DND-41 (cell line): Measurements from ENCODE around the gene PPP2R5B.

Source experiments
- ATAC-seq: fragments of 200-7000 bp; cut with Tn5 transposase; 3 replicates; pipeline ENCODE4 v1.9.1; 2021; ENCODE audit warnings: low read depth; ENCODE audit not compliant: insufficient read depth
- DNase-seq: peaks from one replicate; pipeline ENCODE4 v3.0.0-alpha.2; 2020
- H2AFZ ChIP-seq: 2 replicates; pipeline ENCODE4 v1.6.0; 2012; ENCODE audit warnings: low read depth, low read length
- H3K27ac ChIP-seq: 2 replicates; pipeline ENCODE4 v1.5.1; 2012; ENCODE audit warnings: low read length, inconsistent platforms
- H3K27me3 ChIP-seq: fragments of 200-600 bp; sonication (generic); 2 replicates; pipeline ENCODE4 v1.6.0; 2012; ENCODE audit warnings: low read length, mild to moderate bottlenecking, inconsistent platforms; ENCODE audit not compliant: insufficient read depth, poor library complexity
- H3K36me3 ChIP-seq: 2 replicates; pipeline ENCODE4 v1.5.1; 2012; ENCODE audit warnings: low read length, inconsistent platforms; ENCODE audit not compliant: insufficient read depth
- H3K4me1 ChIP-seq: 2 replicates; pipeline ENCODE4 v1.5.1; 2012; ENCODE audit warnings: mild to moderate bottlenecking, low read length; ENCODE audit not compliant: insufficient read depth
- H3K4me2 ChIP-seq: 2 replicates; pipeline ENCODE4 v1.6.0; 2012; ENCODE audit warnings: mild to moderate bottlenecking, moderate library complexity, low read length, inconsistent platforms; ENCODE audit not compliant: insufficient read depth
- H3K4me3 ChIP-seq, 2 experiments: fragments of 200-600 bp in 1 of 2; shearing (Covaris generic) in 1 of 2; 2 replicates each; pipeline ENCODE4 v1.5.1; 2012 to 2016; ENCODE audit warnings: inconsistent platforms in 2 of 2, low read length in 2 of 2, mild to moderate bottlenecking in 2 of 2, low read depth in 1 of 2, moderate library complexity in 1 of 2
- H3K79me2 ChIP-seq: 2 replicates; pipeline ENCODE4 v1.6.0; 2012; ENCODE audit warnings: low read length, inconsistent platforms; ENCODE audit not compliant: insufficient read depth
- H3K9ac ChIP-seq: 2 replicates; pipeline ENCODE4 v1.6.0; 2012; ENCODE audit warnings: low read depth, mild to moderate bottlenecking, inconsistent platforms, low read length, moderate library complexity
- H3K9me3 ChIP-seq: 2 replicates; pipeline ENCODE4 v1.5.1; 2012; ENCODE audit warnings: low read length, moderate library complexity, mild to moderate bottlenecking, inconsistent platforms; ENCODE audit not compliant: insufficient read depth, severe bottlenecking
- H4K20me1 ChIP-seq: 2 replicates; pipeline ENCODE4 v1.6.0; 2012; ENCODE audit warnings: low read length; ENCODE audit not compliant: insufficient read depth
- CTCF ChIP-seq: IDR thresholded peaks from 2 replicates; pipeline ENCODE4 v1.5.1; 2012; ENCODE audit warnings: borderline replicate concordance, low read length, moderate library complexity, mild to moderate bottlenecking; ENCODE audit not compliant: poor library complexity, severe bottlenecking; ENCODE audit errors: extremely low read depth
- EZH2 ChIP-seq: IDR thresholded peaks from 3 replicates; pipeline ENCODE4 v1.6.1; 2012; ENCODE audit warnings: borderline replicate concordance, low read depth, mild to moderate bottlenecking, moderate library complexity, low read length, inconsistent platforms; ENCODE audit not compliant: severe bottlenecking

The PPP2R5B gene

GRCh38 chr11:64919627-64920026, 4.9 kb upstream of the PPP2R5B start:
- Histone ChIP-seq H3K4me2 (no peak overlapping the region), H4K20me1 (0 out of 2 replicates have a peak, but pooled peaks cover 2% of the 10 kb centered on the region), H3K4me3 (no peak overlapping the region), H2AFZ (no peak overlapping the region), H3K27ac (no peak overlapping the region), H3K79me2 (peaks cover 19% of the 10 kb centered on the region), H3K27me3 (no peaks in the 10 kb centered on the region), H3K9ac (no peak overlapping the region), H3K4me1 (peaks cover 47% of the 10 kb centered on the region), H3K36me3 (no peaks in the 10 kb centered on the region), H3K9me3 (no peaks in the 10 kb centered on the region)
- DNase-seq = no peak
- ATAC-seq = no peak
- TF ChIP-seq EZH2 (no peak), CTCF (no peak)

DNA sequence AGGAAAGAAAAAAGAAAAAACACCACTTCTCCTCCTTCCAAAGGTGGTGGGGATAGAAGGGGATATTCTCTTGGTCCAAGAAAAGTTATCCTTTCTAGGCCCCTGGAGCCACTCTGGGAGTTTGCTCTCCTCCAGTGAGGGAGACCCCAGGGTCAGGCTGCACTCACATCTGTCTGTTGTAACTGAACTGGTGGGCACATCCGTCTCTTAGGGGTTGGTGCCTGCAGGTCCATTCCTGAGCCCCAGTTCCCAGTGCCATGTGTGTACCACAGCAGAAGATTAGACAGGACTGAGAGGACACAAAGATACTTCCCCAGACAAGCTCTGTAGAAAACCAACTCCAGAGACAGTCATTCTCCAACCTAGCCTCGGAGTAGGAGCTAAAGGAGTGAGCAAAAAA, 4.4 kb upstream of the PPP2R5B start:
- no peaks in the 10 kb centered on the region for H3K9me3 ChIP-seq
- H2AFZ ChIP-seq = no peak overlapping the region
- no peak overlapping the region for H3K27ac ChIP-seq
- H4K20me1 ChIP-seq = 0 out of 2 replicates have a peak, but pooled peaks cover 2% of the 10 kb centered on the region
- no peak overlapping the region for H3K4me2 ChIP-seq
- no peak overlapping the region for H3K4me3 ChIP-seq
- no peak for ATAC-seq
- H3K4me1 ChIP-seq = peaks cover 49% of the 10 kb centered on the region
- H3K36me3 ChIP-seq = no peaks in the 10 kb centered on the region
- peaks cover 18% of the 10 kb centered on the region for H3K79me2 ChIP-seq
- no peak overlapping the region for H3K9ac ChIP-seq
- DNase-seq = no peak
- TF ChIP-seq EZH2 = no peak
- no peak for TF ChIP-seq CTCF
- no peaks in the 10 kb centered on the region for H3K27me3 ChIP-seq

DNA sequence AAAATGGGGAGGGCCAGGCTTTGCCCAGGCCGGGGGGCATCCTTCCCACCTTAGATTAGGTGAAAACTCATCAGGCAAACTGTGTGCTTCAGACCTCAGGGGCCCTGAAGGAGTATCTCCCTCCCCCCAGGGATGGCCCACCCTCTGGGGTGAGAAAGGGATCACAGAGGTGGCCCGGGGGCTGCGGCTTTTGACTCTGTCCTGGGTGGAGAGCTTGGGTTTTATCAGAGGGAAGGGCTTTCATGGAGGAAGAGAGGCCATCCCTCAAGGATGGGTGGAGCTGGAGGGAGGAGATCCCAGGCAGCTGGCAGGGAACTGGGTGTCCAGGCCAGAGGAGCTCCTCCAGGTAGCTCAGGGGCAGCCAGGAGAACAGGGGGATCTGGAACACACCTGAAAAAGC, 3.1 kb upstream of the PPP2R5B start:
- no peaks in the 10 kb centered on the region for H3K27me3 ChIP-seq
- H3K9ac ChIP-seq = no peak overlapping the region
- H4K20me1 ChIP-seq = no peaks in the 10 kb centered on the region
- H3K79me2 ChIP-seq = peaks cover 6% of the 10 kb centered on the region
- no peaks in the 10 kb centered on the region for H3K9me3 ChIP-seq
- DNase-seq (no peak), ATAC-seq (no peak)
- H3K36me3 ChIP-seq = no peaks in the 10 kb centered on the region
- H3K4me2 ChIP-seq = no peak overlapping the region
- TF ChIP-seq EZH2 = no peak
- no peak for TF ChIP-seq CTCF
- no peak overlapping the region for H3K4me3 ChIP-seq
- H3K4me1 ChIP-seq = peaks cover 43% of the 10 kb centered on the region
- H3K27ac ChIP-seq = no peak overlapping the region
- H2AFZ ChIP-seq = no peak overlapping the region
